HCT116 (cell line): ENCODE data around the gene SHISA6. TPM values are rescaled to one million over a fixed set of nuclear protein-coding genes. Genes with fewer than 3 reads are reported as not detected.

Experiments
- ATAC-seq: fragments of 200-7000 bp; cut with Tn5 transposase; 2 replicates; pipeline ENCODE4 v1.9.1; 2020; ENCODE audit warnings: mild to moderate bottlenecking, moderate library complexity
- BruUV-seq: library from RNA; stranded (reverse); fragments of 400-500 nt; replicated peaks from 2 replicates; lab custom pipeline; 2021; lab: Mats Ljungman, UMichigan
- CTCF ChIA-PET: fragments of 300-600 bp; sonication (Branson Sonifier 250); formaldehyde crosslinking; loops from one replicate; lab custom pipeline; 2021; ENCODE audit warnings: antibody characterized with exemption; lab: Charles Lee
- POLR2A ChIA-PET: fragments of 300-600, 350-600 bp; sonication (Branson Sonifier 250); formaldehyde crosslinking; loops from one replicate; lab custom pipeline; 2021; ENCODE audit warnings: antibody characterized with exemption; lab: Charles Lee
- RAD21 ChIA-PET, 2 experiments: fragments of 300-600 bp; sonication (Branson Sonifier 250); formaldehyde crosslinking; loops; one replicate each; lab custom pipeline; 2023; ENCODE audit warnings: low total read pairs in 2 of 2; ENCODE audit not compliant: uncharacterized antibody in 2 of 2, unreplicated experiment in 2 of 2, low non-redundant PET in 1 of 2; lab: Charles Lee
- DNase-seq: peaks from one replicate; pipeline ENCODE4 v3.0.0-alpha.2; 2010; ENCODE audit warnings: low read depth, low spot score
- H2AFZ ChIP-seq: fragments of 200-600 bp; shearing (Covaris generic), sonication (generic); 2 replicates; pipeline ENCODE4 v1.6.1; 2017; ENCODE audit warnings: low read depth, mixed run types, mixed read lengths, antibody characterized with exemption, low read length; ENCODE audit not compliant: poor library complexity, severe bottlenecking
- H3K27ac ChIP-seq: 2 replicates; pipeline ENCODE4 v1.5.1; 2012; ENCODE audit warnings: low read depth, low read length
- H3K27me3 ChIP-seq: fragments of 200-600 bp; sonication (generic); 2 replicates; pipeline ENCODE4 v1.6.1; 2016; ENCODE audit warnings: mixed run types, low read length, mixed read lengths; ENCODE audit not compliant: insufficient read depth
- H3K36me3 ChIP-seq, 2 experiments: fragments of 200-500 bp in 1 of 2; fragments of 200-600 bp in 1 of 2; sonication (Bioruptor generic) in 1 of 2; sonication (generic) in 1 of 2; 2 replicates each; pipeline versions ENCODE4 v1.5.1 to v1.6.1; 2014 to 2016; ENCODE audit warnings: low read length in 2 of 2, inconsistent platforms in 1 of 2, mixed read lengths in 1 of 2, mixed run types in 1 of 2; ENCODE audit not compliant: insufficient read depth in 2 of 2, control insufficient read depth in 1 of 2
- H3K4me1 ChIP-seq, 2 experiments: fragments of 200-600 bp in 1 of 2; sonication (generic) in 1 of 2; 2 replicates each; pipeline versions ENCODE4 v1.5.1 to v1.6.1; 2012 to 2017; ENCODE audit warnings: low read length in 2 of 2, inconsistent platforms in 1 of 2, mild to moderate bottlenecking in 1 of 2, mixed read lengths in 1 of 2, mixed run types in 1 of 2, moderate library complexity in 1 of 2; ENCODE audit not compliant: insufficient read depth in 2 of 2, control insufficient read depth in 1 of 2
- H3K4me2 ChIP-seq: fragments of 200-600 bp; sonication (generic); 2 replicates; pipeline ENCODE4 v1.6.1; 2017; ENCODE audit warnings: mixed run types, low read length, mixed read lengths
- H3K4me3 ChIP-seq, 2 experiments: fragments of 200-600 bp in 1 of 2; sonication (generic) in 1 of 2; replicated peaks in 1 of 2; 2 replicates each; pipeline ENCODE4 v1.5.1; 2011 to 2016; ENCODE audit warnings: low read length in 2 of 2, control low read depth in 1 of 2, low read depth in 1 of 2, mild to moderate bottlenecking in 1 of 2, mixed read lengths in 1 of 2, mixed run types in 1 of 2
- H3K79me2 ChIP-seq: fragments of 200-600 bp; sonication (generic); 2 replicates; pipeline ENCODE4 v1.6.1; 2017; ENCODE audit warnings: mild to moderate bottlenecking, mixed run types, low read length, moderate library complexity, mixed read lengths; ENCODE audit not compliant: insufficient read depth
- H3K9ac ChIP-seq: fragments of 200-600 bp; sonication (generic); 2 replicates; pipeline ENCODE4 v1.6.1; 2016; ENCODE audit warnings: low read length, mixed read lengths
- H3K9me2 ChIP-seq: fragments of 200-600 bp; sonication (generic), shearing (Covaris generic); 2 replicates; pipeline ENCODE4 v1.6.1; 2017; ENCODE audit warnings: mixed run types, mild to moderate bottlenecking, moderate library complexity; ENCODE audit not compliant: insufficient read depth
- H3K9me3 ChIP-seq, 2 experiments: fragments of 200-500 bp in 1 of 2; fragments of 200-600 bp in 1 of 2; sonication (Bioruptor generic) in 1 of 2; sonication (generic) in 1 of 2; 2 replicates each; pipeline ENCODE4 v1.6.1; 2014 to 2017; ENCODE audit warnings: low read length in 2 of 2, mixed read lengths in 2 of 2, inconsistent platforms in 1 of 2, low read depth in 1 of 2, mild to moderate bottlenecking in 1 of 2, mixed run types in 1 of 2, moderate library complexity in 1 of 2; ENCODE audit not compliant: control insufficient read depth in 1 of 2, insufficient read depth in 1 of 2
- H4K20me1 ChIP-seq: fragments of 200-600 bp; sonication (generic), shearing (Covaris generic); 2 replicates; pipeline ENCODE4 v1.6.1; 2017; ENCODE audit warnings: mixed run types, mild to moderate bottlenecking, moderate library complexity; ENCODE audit not compliant: insufficient read depth
- CEBPB ChIP-seq: IDR thresholded peaks from 2 replicates; pipeline ENCODE4 v1.6.1; 2012; ENCODE audit warnings: low read depth
- CTCF ChIP-seq, 3 experiments: fragments of 200-600 bp in 1 of 3; sonication (generic) in 1 of 3; IDR thresholded peaks in 2 of 3; conservative IDR thresholded peaks in 1 of 3; 2 replicates each; pipeline ENCODE4 v1.5.1; 2012 to 2017; ENCODE audit warnings: low read depth in 2 of 3, low read length in 2 of 3, antibody characterized with exemption in 1 of 3, borderline replicate concordance in 1 of 3, control low read depth in 1 of 3, mild to moderate bottlenecking in 1 of 3, mixed read lengths in 1 of 3, mixed run types in 1 of 3, moderate library complexity in 1 of 3; ENCODE audit not compliant: insufficient read depth in 1 of 3
- JUND ChIP-seq: IDR thresholded peaks from 2 replicates; pipeline ENCODE4 v1.6.1; 2012
- SP1 ChIP-seq: IDR thresholded peaks from 2 replicates; pipeline ENCODE4 v1.6.1; 2012; ENCODE audit warnings: low read depth
- SRF ChIP-seq: IDR thresholded peaks from 2 replicates; pipeline ENCODE4 v1.6.1; 2012; ENCODE audit warnings: low read depth
- YY1 ChIP-seq: IDR thresholded peaks from 2 replicates; pipeline ENCODE4 v1.6.1; 2011; ENCODE audit warnings: low read length, low read depth, moderate library complexity, mild to moderate bottlenecking; ENCODE audit not compliant: insufficient replicate concordance; ENCODE audit errors: extremely low read depth
- ZFX ChIP-seq: fragments of 450-650 bp; IDR thresholded peaks from 2 replicates; pipeline ENCODE4 v1.6.1; 2017
- ZNF274 ChIP-seq: fragments of 200-500 bp; sonication (Bioruptor generic); IDR thresholded peaks from 2 replicates; pipeline ENCODE4 v1.6.1; 2014; ENCODE audit warnings: mild to moderate bottlenecking, low read depth, low read length, inconsistent platforms
- intact Hi-C: fragments of 100-400 bp; cut with micrococcal nuclease; formaldehyde crosslinking; loops from 2 replicates; pipeline ENCODE4 v1.10.0; 2022
- total RNA-seq: library from RNA; stranded (reverse); gene quantifications from one replicate; pipeline ENCODE4 v1.2.1, GENCODE V29; 2021; ENCODE audit not compliant: unreplicated experiment
- TF ChIP-seq, protein P1 (sequence below): IDR thresholded peaks from 2 replicates; pipeline ENCODE4 v1.6.1; 2012
- TF ChIP-seq, protein P2 (sequence below): IDR thresholded peaks from 2 replicates; pipeline ENCODE4 v1.6.1; 2011; ENCODE audit warnings: mild to moderate bottlenecking, low read length, moderate library complexity; ENCODE audit not compliant: insufficient replicate concordance; ENCODE audit errors: extremely low read depth

The SHISA6 gene
- total RNA-seq, 1 experiment from 2014 or later = not detected

GRCh38 chr17:11326492-11326891 is 85.5 kb downstream of the SHISA6 start:
- no peak overlapping the region for H3K27ac ChIP-seq
- RAD21 ChIA-PET = no interaction called here
- no peaks in the 10 kb centered on the region for H3K79me2 ChIP-seq
- intact Hi-C loops = no loop called here
- H3K9me3 ChIP-seq = peaks cover 0 to 27% of the 10 kb centered on the region in 2 experiments; a peak in 2 of 4 replicates
- no peak overlapping the region for H3K9ac ChIP-seq
- no peak overlapping the region for H2AFZ ChIP-seq
- ATAC-seq = no peak
- TF ChIP-seq CTCF (IDR thresholded peaks at IDR 0.05 in 2 of 3, conservative IDR thresholded peaks at IDR 0.05 in 1 of 3; ENCODE audit: borderline replicate concordance in 1 of 3, insufficient read depth in 1 of 3, low read depth in 2 of 3, low read length in 2 of 3) (no peak), SRF (no peak), JUND (no peak), ZNF274 (no peak), ZFX (no peak), SP1 (no peak), CEBPB (no peak), YY1 (no peak)
- TF ChIP-seq, protein P1, sequence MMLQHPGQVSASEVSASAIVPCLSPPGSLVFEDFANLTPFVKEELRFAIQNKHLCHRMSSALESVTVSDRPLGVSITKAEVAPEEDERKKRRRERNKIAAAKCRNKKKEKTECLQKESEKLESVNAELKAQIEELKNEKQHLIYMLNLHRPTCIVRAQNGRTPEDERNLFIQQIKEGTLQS = no peak
- TF ChIP-seq, protein P2, sequence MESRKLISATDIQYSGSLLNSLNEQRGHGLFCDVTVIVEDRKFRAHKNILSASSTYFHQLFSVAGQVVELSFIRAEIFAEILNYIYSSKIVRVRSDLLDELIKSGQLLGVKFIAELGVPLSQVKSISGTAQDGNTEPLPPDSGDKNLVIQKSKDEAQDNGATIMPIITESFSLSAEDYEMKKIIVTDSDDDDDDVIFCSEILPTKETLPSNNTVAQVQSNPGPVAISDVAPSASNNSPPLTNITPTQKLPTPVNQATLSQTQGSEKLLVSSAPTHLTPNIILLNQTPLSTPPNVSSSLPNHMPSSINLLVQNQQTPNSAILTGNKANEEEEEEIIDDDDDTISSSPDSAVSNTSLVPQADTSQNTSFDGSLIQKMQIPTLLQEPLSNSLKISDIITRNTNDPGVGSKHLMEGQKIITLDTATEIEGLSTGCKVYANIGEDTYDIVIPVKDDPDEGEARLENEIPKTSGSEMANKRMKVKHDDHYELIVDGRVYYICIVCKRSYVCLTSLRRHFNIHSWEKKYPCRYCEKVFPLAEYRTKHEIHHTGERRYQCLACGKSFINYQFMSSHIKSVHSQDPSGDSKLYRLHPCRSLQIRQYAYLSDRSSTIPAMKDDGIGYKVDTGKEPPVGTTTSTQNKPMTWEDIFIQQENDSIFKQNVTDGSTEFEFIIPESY = no peak
- no peak overlapping the region for H3K4me2 ChIP-seq
- POLR2A ChIA-PET = no interaction called here
- no peaks in the 10 kb centered on the region for H4K20me1 ChIP-seq
- H3K4me1 ChIP-seq = no peaks in the 10 kb centered on the region
- BruUV-seq = no TSS peak
- H3K9me2 ChIP-seq = no peaks in the 10 kb centered on the region
- H3K27me3 ChIP-seq = no peaks in the 10 kb centered on the region
- CTCF ChIA-PET = no interaction called here
- no peaks in the 10 kb centered on the region for H3K36me3 ChIP-seq
- no peak for DNase-seq
- no peak overlapping the region for H3K4me3 ChIP-seq
